Right ventricle myocardium superior (tissue), 1 donor: ENCODE results near the gene PTAFR. TPM values are rescaled to one million over a fixed set of nuclear protein-coding genes. Genes with fewer than 3 reads are reported as not detected.

Source experiments
- ATAC-seq: fragments of 200-7000 bp; cut with Tn5 transposase; one replicate; pipeline ENCODE4 v1.9.1; 2020; ENCODE audit warnings: mild to moderate bottlenecking; ENCODE audit not compliant: poor library complexity
- DNase-seq: peaks from one replicate; pipeline ENCODE4 v3.0.0-alpha.2; 2020
- intact Hi-C: fragments of 100-400 bp; cut with DNase I; formaldehyde crosslinking; loops from one replicate; pipeline ENCODE4 v1.11.2; 2022
- total RNA-seq: library from RNA; stranded (reverse); fragmentation: NEBNext Ultra II Directional; extraction: Animal tissue kit (Norgen Biotek cat#: 25700); gene quantifications from one replicate; pipeline ENCODE4 v1.2.1, GENCODE V29; 2021
- donor health status: DM: no; HTN: yes; CAD: no; lungs with severe emphysema.

Gene PTAFR
- total RNA-seq, 1 donor from 2014 or later = 1.9 TPM

GRCh38 chr1:28180306-28181305, 4.1 kb upstream of the PTAFR start:
- DNase-seq (no peak), ATAC-seq (no peak)
- intact Hi-C loops = no loop called here

- intact Hi-C loops = no loop called here
- ATAC-seq (no peak), DNase-seq (no peak)
Observed at GRCh38 chr1:28178690-28179485, 2.4 kb upstream of the PTAFR start.

GRCh38 chr1:28175955-28176485, 470 bp downstream of the PTAFR start:
- no peak for DNase-seq
- ATAC-seq = no peak
- intact Hi-C loops = no loop called here

- DNase-seq (no peak), ATAC-seq (no peak)
- intact Hi-C loops = no loop called here
Observed at GRCh38 chr1:28173980-28174297, 2.6 kb downstream of the PTAFR start.

GRCh38 chr1:28173151-28173979, 3.1 kb downstream of the PTAFR start:
- intact Hi-C loops = no loop called here
- DNase-seq (no peak), ATAC-seq (no peak)

GRCh38 chr1:28172713-28173150, 3.8 kb downstream of the PTAFR start:
- ATAC-seq (peak; percentile 46), DNase-seq (no peak)
- intact Hi-C loops = no loop called here

- no peak for ATAC-seq
- DNase-seq = no peak
- intact Hi-C loops = no loop called here
Observed at GRCh38 chr1:28171246-28171645, 5.2 kb downstream of the PTAFR start.

- intact Hi-C loops = no loop called here
- DNase-seq = no peak
- ATAC-seq = no peak
Observed at GRCh38 chr1:28170001-28170596, 6.4 kb downstream of the PTAFR start.

GRCh38 chr1:28163496-28164161, 12.9 kb downstream of the PTAFR start:
- DNase-seq = no peak
- ATAC-seq = no peak
- intact Hi-C loops = no loop called here

GRCh38 chr1:28162151-28162550, 14.3 kb downstream of the PTAFR start:
- intact Hi-C loops = no loop called here
- DNase-seq = no peak
- ATAC-seq = no peak

- intact Hi-C loops = no loop called here
- ATAC-seq = peak; percentile 38
- DNase-seq = no peak
Observed at GRCh38 chr1:28161751-28162150, 14.7 kb downstream of the PTAFR start.

GRCh38 chr1:28160782-28161266, 15.7 kb downstream of the PTAFR start:
- DNase-seq (peak; percentile 47), ATAC-seq (peak; percentile 54)
- intact Hi-C loops = no loop called here

GRCh38 chr1:28159680-28160079, 16.8 kb downstream of the PTAFR start:
- intact Hi-C loops = no loop called here
- ATAC-seq = no peak
- DNase-seq = no peak

- intact Hi-C loops = no loop called here
- no peak for DNase-seq
- no peak for ATAC-seq
Observed at GRCh38 chr1:28159243-28159642, 17.2 kb downstream of the PTAFR start.

GRCh38 chr1:28157894-28158293, 18.6 kb downstream of the PTAFR start:
- no peak for DNase-seq
- intact Hi-C loops = no loop called here
- ATAC-seq = no peak

GRCh38 chr1:28156821-28157220, 19.7 kb downstream of the PTAFR start:
- ATAC-seq (peak; percentile 42), DNase-seq (peak; percentile 65)
- intact Hi-C loops = no loop called here

- ATAC-seq (no peak), DNase-seq (no peak)
- intact Hi-C loops = no loop called here
Observed at GRCh38 chr1:28155628-28156027, 20.9 kb downstream of the PTAFR start.
